ENCODE results near the gene TAS2R41. TPM values are rescaled to one million over a fixed set of nuclear protein-coding genes. Genes with fewer than 3 reads are reported as not detected.
A peak's percentile ranks its signal among the peaks of the same experiment; 100 is the strongest.

Gene TAS2R41
- total RNA-seq, 1 experiment from 2014 or later = not detected

DNA sequence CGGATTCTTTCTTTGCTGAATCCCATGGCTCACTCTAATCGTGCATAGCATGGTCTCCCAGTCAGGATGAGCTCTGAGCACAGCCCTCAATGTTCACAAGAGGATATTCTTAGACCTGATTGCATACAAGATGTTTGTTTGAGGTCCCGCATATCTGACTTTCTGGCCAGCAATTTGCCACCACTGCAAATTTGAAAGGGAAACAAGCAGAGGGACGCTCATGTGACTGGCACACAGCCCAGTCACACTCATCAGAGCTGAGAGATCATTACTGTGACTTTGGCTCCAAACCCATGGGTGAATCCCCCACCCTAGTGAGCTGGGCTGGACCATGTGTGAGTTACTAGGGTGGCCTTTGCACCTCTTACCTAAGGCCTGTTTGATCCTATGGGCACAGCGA, 9.9 kb downstream of the TAS2R41 start:
- Histone ChIP-seq H3K27me3 (ENCODE audit: low read length) (no peaks in the 10 kb centered on the region), H3K4me1 (ENCODE audit: insufficient read depth, low read length) (no peaks in the 10 kb centered on the region), H3K9me3 (ENCODE audit: low read length) (no peaks in the 10 kb centered on the region), H3K4me3 (ENCODE audit: low read length) (no peak overlapping the region), H3F3A (ENCODE audit: low read length, unreplicated experiment) (no peaks in the 10 kb centered on the region), H3K9me2 (replicated peaks; ENCODE audit: low read length) (no peaks in the 10 kb centered on the region), H3K27ac (ENCODE audit: low read length) (no peak overlapping the region), H2AFZ (ENCODE audit: low read length) (no peak overlapping the region), H3K4me2 (ENCODE audit: low read length) (no peak overlapping the region), H3K9ac (ENCODE audit: low read length) (no peak overlapping the region), H3K36me3 (ENCODE audit: low read depth, low read length) (no peaks in the 10 kb centered on the region), H4K20me1 (ENCODE audit: low read length) (no peaks in the 10 kb centered on the region), H3K79me2 (ENCODE audit: low read length) (no peaks in the 10 kb centered on the region)
- 0 out of 2 replicates have a peak, but pooled peaks have one; percentile 17 for ATAC-seq
- ChIA-PET POLR2A (ENCODE audit: unreplicated experiment) (interaction anchor here (0.7 kb wide), 1 partner anchor 414 kb away, joined by 3 read pairs; no protein-coding TSS in a partner anchor), CTCF (interaction anchor here (0.5 kb wide), 1 partner anchor 107 kb away, joined by 5 read pairs; no protein-coding TSS in a partner anchor)
- no peak for DNase-seq
- intact Hi-C loops (cut with micrococcal nuclease) = no loop called here
- TF ChIP-seq EZH2phosphoT487 (IDR thresholded peaks at IDR 0.05; ENCODE audit: borderline replicate concordance, low read length) (no peak), EZH2 (IDR thresholded peaks at IDR 0.05; ENCODE audit: low read length, unreplicated experiment) (no peak)
- TF ChIP-seq, protein P1, sequence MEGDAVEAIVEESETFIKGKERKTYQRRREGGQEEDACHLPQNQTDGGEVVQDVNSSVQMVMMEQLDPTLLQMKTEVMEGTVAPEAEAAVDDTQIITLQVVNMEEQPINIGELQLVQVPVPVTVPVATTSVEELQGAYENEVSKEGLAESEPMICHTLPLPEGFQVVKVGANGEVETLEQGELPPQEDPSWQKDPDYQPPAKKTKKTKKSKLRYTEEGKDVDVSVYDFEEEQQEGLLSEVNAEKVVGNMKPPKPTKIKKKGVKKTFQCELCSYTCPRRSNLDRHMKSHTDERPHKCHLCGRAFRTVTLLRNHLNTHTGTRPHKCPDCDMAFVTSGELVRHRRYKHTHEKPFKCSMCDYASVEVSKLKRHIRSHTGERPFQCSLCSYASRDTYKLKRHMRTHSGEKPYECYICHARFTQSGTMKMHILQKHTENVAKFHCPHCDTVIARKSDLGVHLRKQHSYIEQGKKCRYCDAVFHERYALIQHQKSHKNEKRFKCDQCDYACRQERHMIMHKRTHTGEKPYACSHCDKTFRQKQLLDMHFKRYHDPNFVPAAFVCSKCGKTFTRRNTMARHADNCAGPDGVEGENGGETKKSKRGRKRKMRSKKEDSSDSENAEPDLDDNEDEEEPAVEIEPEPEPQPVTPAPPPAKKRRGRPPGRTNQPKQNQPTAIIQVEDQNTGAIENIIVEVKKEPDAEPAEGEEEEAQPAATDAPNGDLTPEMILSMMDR (conservative IDR thresholded peaks at IDR 0.05; ENCODE audit: low read depth, low read length) = no peak
- no TSS peak for BruUV-seq (replicated peaks)

DNA sequence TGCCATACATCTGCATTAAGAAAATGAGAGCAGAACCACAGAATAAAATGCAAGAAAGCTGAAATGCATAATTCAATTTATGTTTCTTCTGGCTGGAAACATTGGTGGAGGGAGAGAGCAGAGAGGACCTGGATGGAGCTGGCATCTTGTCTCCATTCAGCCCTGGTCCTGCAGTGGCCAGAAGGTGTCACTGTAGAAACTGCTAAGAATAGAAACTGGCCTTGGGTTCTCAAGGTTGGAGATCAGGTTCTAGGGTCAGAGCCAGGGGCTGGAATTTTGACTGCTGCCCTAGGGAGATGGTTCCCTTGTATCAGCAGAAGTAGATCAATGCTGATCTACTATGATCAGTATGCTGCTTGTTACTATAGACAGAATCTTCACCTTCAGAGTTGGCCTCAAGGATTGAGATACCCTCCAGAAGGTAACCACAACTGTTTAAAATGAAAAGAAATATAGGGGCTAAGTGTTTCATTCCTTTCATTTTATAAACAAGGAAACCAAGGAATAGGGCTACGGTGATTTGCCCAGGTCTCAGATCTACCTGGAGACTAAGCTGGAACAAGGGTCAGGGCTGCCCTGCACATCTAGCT, 13.1 kb downstream of the TAS2R41 start:
- Histone ChIP-seq H4K20me1 (ENCODE audit: low read length) (no peaks in the 10 kb centered on the region), H3F3A (ENCODE audit: low read length, unreplicated experiment) (no peaks in the 10 kb centered on the region), H3K79me2 (ENCODE audit: low read length) (no peaks in the 10 kb centered on the region), H2AFZ (ENCODE audit: low read length) (no peak overlapping the region), H3K4me2 (ENCODE audit: low read length) (no peak overlapping the region), H3K9ac (ENCODE audit: low read length) (no peak overlapping the region), H3K4me1 (ENCODE audit: insufficient read depth, low read length) (no peaks in the 10 kb centered on the region), H3K9me3 (ENCODE audit: low read length) (no peaks in the 10 kb centered on the region), H3K27me3 (ENCODE audit: low read length) (no peaks in the 10 kb centered on the region), H3K4me3 (ENCODE audit: low read length) (no peak overlapping the region), H3K36me3 (ENCODE audit: low read depth, low read length) (no peaks in the 10 kb centered on the region), H3K27ac (ENCODE audit: low read length) (no peak overlapping the region), H3K9me2 (replicated peaks; ENCODE audit: low read length) (no peaks in the 10 kb centered on the region)
- ATAC-seq (peak; percentile 82), DNase-seq (peak; percentile 39)
- intact Hi-C loops (cut with micrococcal nuclease) = loop anchor here (5.0 to 10.0 kb wide), 2 partner anchors 74 to 176 kb away; partner anchors contain the start of gene CLCN1
- ChIA-PET CTCF (interaction anchor here (1.4 kb wide), 1 partner anchor 111 kb away, joined by 4 read pairs; no protein-coding TSS in a partner anchor), POLR2A (ENCODE audit: unreplicated experiment) (no interaction called here)
- TF ChIP-seq EZH2phosphoT487 (IDR thresholded peaks at IDR 0.05; ENCODE audit: borderline replicate concordance, low read length) = no peak
- TF ChIP-seq, protein P1 (conservative IDR thresholded peaks at IDR 0.05; ENCODE audit: low read depth, low read length) = peak; percentile 73
- TF ChIP-seq EZH2 (IDR thresholded peaks at IDR 0.05; ENCODE audit: low read length, unreplicated experiment) = no peak
- no TSS peak for BruUV-seq (replicated peaks)

DNA sequence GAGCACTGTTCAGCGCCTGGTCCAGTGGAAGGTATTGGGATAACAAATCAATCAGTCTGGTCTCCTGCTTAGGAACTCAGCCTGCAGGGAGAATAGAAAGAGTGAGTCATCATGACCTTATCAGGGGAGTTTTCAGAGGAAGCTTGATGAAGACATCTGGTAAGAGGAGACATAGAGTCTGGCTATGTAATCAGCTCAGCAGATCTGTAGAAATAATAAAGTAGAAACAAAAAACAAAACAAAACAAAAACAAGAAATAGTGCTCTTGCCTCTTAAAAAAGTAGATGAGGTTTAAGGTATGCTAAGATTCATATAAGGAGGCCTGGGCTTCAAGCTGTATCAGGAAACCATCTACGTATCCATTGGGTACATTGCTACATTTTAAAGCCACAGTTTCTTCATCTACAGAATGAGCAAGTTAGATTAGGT, 14.4 kb downstream of the TAS2R41 start:
- ChIA-PET POLR2A (ENCODE audit: unreplicated experiment) (interaction anchor here (0.6 kb wide), 1 partner anchor 155 kb away, joined by 3 read pairs; no protein-coding TSS in a partner anchor), CTCF (no interaction called here)
- ATAC-seq = peak; percentile 21; the same call in 1 of the 2 replicates
- H3K36me3 ChIP-seq (ENCODE audit: low read depth, low read length) = no peaks in the 10 kb centered on the region
- H4K20me1 ChIP-seq (ENCODE audit: low read length) = no peaks in the 10 kb centered on the region
- no peak overlapping the region for H3K27ac ChIP-seq (ENCODE audit: low read length)
- no peak overlapping the region for H2AFZ ChIP-seq (ENCODE audit: low read length)
- no peaks in the 10 kb centered on the region for H3K9me2 ChIP-seq (replicated peaks; ENCODE audit: low read length)
- H3F3A ChIP-seq (ENCODE audit: low read length, unreplicated experiment) = no peaks in the 10 kb centered on the region
- H3K79me2 ChIP-seq (ENCODE audit: low read length) = no peaks in the 10 kb centered on the region
- no peaks in the 10 kb centered on the region for H3K4me1 ChIP-seq (ENCODE audit: insufficient read depth, low read length)
- BruUV-seq (replicated peaks) = no TSS peak
- H3K9me3 ChIP-seq (ENCODE audit: low read length) = no peaks in the 10 kb centered on the region
- H3K9ac ChIP-seq (ENCODE audit: low read length) = no peak overlapping the region
- intact Hi-C loops (cut with micrococcal nuclease) = loop anchor here (5.0 to 10.0 kb wide), 2 partner anchors 75 to 177 kb away; partner anchors contain the start of gene CLCN1
- TF ChIP-seq EZH2phosphoT487 (IDR thresholded peaks at IDR 0.05; ENCODE audit: borderline replicate concordance, low read length) = no peak
- TF ChIP-seq EZH2 (IDR thresholded peaks at IDR 0.05; ENCODE audit: low read length, unreplicated experiment) = no peak
- TF ChIP-seq, protein P1 (conservative IDR thresholded peaks at IDR 0.05; ENCODE audit: low read depth, low read length) = no peak
- H3K4me2 ChIP-seq (ENCODE audit: low read length) = no peak overlapping the region
- no peaks in the 10 kb centered on the region for H3K27me3 ChIP-seq (ENCODE audit: low read length)
- DNase-seq = peak; percentile 30
- no peak overlapping the region for H3K4me3 ChIP-seq (ENCODE audit: low read length)
